Jurkat, Clone E6-1 (cell line): ENCODE data around the gene USP48.
A peak's percentile ranks its signal among the peaks of the same experiment; 100 is the strongest.

Source experiments
- DNase-seq: peaks from one replicate; pipeline ENCODE4 v3.0.0-alpha.2; 2011; ENCODE audit warnings: low read depth, low spot score
- H3K4me3 ChIP-seq: 2 replicates; pipeline ENCODE4 v1.5.1; 2011; ENCODE audit warnings: mild to moderate bottlenecking, low read length, control low read depth, moderate library complexity

The USP48 gene

DNA sequence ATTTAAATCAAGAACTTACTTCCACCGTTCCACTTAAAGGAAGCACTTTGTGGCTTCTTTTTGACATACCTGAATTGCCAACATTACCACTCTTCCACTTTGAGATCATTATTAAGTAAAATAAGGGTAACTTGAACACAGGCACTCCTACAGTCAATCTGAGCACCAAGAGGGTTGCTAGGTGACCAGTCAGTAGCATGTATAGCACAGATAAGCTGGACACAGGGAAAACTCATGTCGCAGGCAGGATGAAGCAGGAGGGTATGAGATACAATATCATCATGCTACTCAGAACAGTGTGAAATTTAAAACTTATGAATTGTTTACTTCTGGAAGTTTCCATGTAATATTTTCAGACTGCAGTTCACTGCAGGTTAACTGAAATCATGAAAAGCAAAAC is 66.8 kb downstream of the USP48 start:
- no peak overlapping the region for H3K4me3 ChIP-seq
- no peak for DNase-seq

DNA sequence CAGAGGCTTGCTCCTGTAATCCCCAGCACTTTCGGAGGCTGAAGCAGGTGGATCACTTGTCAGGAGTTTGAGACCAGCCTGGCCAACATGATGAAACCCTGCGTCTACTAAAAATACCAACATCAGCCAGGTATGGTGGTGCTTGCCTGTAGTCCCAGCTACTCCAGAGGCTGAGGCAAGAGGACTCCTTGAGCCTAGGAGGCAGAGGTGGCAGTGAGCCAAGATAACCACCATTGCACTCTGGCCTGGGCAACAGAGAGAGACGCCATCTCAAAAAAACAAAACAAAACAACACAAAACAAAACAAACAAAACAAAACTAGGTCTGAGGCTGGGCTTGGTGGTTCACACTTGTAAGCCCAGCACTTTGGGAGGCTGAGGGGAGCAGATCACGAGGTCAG is 75.1 kb downstream of the USP48 start:
- no peak for DNase-seq
- no peak overlapping the region for H3K4me3 ChIP-seq

DNA sequence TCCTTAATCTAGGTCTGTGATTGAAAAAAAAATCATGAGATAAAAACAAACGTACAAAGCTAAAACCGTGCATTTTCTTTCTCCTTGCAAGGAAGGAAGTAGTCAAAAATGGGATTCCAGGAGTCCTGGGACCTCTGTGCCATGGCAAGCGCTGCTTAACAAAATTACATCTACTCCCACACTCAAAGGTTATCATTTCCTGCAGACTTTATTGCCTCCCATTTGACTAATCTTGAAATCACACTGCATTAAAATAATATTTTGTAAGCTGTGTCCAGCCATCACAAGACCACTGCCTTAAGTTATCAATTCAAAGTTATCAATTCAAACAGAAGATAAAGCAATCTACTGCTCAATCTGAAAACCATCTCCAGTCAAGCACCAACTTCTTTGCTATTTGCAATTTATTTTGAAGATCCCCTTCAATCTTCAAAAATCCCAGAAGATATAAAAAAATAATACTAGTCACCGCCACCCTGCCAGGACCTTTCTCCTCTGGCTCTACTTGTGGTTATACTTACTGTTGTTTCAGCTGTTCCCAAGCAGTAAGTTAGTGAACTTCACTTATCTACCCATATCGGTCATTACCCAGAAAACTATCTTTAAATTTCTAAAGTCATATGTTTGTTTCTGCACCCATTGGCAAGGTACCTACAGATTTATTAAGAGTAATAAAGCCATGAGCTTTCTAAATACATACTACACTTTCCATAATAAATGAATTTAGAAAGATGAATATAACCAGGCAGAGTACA is 75.7 kb downstream of the USP48 start:
- H3K4me3 ChIP-seq = no peak overlapping the region
- DNase-seq = no peak

DNA sequence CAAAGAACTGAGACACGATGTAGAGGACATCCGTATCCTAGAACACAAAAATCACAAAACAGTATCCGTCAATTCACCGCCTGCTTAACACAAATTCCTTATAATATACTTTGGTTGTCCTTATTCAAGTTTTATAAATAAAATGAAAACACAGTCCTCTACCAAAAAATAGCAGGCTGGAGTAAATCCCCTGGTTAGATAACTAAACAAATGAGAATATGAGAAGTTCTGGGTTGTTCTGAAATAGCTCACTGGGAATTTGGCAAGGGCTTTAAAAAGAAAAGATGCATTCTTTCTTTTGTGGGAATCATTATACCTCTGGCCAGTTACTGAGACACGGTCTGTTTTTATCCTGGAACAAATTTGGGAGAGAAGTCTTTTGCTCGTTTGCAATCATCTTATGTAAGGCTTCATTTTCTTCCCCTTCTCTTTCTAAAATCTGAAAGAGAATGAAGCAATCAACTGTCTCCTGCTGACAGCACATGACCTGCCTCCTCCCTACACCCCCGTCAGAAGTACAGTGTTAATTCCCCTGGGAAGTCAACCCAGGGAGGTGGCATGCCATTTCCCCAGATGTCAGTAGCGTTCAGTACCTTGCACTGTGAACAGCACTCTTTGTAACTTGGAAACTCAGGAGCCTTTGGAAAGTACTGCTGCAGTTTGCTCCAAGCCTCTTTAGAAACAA is 76.7 kb downstream of the USP48 start:
- no peak for DNase-seq
- no peak overlapping the region for H3K4me3 ChIP-seq

DNA sequence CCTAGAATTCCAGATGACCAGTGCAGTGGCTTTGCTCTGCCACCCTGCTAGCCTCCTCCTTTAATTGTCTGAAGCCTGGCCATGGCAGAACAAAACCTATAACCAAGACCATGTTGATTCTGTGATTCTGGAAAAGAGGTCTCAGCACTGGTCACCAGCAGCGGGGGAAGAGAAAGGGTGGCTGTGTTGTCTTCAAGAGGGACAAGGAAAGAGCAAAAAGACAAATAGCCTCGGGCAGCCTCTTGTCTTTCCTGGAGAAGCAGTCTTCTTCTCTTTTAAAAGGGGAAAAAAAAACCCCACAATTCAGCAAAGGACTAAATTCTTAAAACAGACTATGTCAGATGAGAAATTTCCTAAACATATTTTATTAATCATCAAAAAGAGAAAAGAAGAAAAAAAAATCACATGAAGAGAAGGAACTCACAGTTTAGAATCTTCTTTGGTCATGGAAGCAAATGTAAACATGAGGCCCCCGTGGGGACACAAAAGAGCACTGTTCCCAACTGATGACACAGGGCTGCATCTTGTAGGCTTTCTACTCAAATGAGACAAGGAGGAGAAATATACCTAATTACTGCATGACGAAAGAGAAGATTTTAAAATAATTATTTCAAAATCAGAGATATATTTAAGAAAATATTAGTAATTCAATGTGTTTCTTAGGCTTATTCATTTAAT is 77.5 kb downstream of the USP48 start:
- H3K4me3 ChIP-seq = no peak overlapping the region
- DNase-seq = no peak

DNA sequence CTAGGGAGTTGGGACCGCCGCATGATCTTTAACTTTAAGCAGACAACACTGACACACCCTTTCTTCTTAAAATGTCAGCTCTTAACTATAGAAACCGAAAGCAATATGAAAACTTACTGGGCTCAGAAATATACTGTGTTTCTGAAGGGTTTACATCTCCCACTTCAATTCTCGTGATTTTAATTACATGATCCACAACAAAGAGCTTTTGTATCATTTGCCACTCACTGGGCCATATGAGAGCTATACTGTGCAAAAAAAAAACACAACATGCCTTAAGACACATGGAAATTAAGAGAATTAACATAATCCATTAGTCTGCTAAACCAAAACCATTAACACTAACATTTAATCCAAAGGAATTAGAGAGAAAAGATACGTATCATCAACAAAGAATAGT is 78.8 kb downstream of the USP48 start:
- no peak overlapping the region for H3K4me3 ChIP-seq
- no peak for DNase-seq

DNA sequence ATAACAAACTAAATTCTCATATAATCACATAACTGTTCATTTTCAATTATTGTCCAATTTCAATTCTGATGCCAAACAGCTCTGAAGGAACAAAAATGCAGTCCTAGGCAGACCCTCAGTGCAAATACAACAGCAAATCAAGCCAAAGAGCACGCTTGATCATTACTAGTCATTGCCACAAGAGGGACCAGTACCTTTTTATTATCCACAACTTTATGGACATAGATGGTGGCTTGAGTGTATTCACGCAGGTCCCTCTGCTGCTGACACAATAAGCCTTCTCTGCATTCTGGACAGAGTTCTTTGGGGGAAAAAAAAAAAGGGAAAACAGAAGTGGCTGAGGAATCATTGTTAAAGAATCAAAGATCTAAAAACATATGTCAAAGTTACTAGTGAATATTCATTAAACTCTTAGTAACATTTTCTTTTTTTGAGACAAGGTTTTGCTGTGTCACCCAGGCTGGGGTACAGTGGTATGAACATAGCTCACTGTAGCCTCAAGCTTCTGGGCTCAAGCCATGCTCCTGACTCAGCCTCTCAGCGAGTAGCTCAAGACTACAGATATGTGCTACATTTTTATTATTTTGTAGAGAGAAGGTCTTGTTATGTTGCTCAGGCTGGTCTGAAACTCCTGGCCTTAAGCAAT is 79.5 kb downstream of the USP48 start:
- DNase-seq = peak; percentile 32

DNA sequence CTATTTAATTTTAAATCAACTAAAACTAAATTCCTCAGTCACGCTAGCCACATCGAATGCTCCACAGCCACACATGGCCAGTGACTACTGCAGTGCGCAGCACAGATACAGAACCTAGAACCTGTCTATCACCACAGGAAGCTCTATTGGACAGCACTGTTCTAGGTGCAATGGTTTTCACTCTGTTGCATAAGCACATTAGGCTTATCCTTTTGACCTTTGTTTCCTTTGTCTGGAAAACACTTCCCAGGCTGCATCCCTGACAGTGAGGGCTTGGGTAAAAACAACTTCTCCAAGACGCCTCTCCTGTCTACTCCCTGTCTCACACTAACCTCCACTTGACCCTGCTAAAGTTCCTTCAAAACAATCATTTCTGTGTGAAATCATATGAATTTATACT is 80.2 kb downstream of the USP48 start:
- no peak overlapping the region for H3K4me3 ChIP-seq
- no peak for DNase-seq

More for the DNA sequence above, 79.5 kb downstream of the USP48 start:
- no peak overlapping the region for H3K4me3 ChIP-seq

DNA sequence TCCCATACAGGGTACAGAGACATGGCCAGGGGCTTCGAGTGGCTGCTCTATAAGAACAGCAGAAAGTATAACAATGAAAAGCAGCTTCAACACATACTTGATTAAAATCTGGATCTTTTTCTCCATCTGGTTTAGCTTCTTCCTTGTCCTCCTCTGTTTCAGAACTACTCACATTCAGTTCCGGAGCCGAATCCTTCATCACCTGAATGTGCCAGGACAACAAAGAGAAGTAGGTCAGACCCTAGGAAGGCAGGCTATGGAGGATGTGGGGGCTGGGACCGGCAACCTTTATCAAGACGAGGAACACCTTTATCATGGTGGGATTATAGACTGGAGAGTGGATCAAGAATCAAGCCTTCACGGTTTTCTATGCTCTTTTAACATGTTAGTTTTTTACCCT is 81.5 kb downstream of the USP48 start:
- no peak for DNase-seq
- H3K4me3 ChIP-seq = no peak overlapping the region

DNA sequence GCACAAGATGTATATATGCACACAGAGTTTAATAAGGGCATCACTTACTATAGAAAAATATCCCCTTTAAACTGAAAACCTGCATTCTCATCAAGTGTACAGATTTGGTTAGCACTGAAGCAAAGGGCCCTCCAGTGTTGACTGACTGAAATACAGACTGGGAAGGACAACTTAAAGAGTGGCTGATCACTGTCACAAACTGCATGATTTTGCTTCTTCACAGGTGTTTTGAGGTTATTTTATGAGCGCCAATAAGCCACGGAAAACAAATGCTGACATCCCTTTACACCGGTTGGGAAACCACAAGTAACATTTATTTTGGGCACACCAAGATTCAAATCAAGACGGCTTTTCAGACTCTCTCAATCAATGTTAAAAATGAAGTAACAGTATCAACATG is 82.9 kb downstream of the USP48 start:
- DNase-seq = peak; percentile 87
- H3K4me3 ChIP-seq = no peak overlapping the region

DNA sequence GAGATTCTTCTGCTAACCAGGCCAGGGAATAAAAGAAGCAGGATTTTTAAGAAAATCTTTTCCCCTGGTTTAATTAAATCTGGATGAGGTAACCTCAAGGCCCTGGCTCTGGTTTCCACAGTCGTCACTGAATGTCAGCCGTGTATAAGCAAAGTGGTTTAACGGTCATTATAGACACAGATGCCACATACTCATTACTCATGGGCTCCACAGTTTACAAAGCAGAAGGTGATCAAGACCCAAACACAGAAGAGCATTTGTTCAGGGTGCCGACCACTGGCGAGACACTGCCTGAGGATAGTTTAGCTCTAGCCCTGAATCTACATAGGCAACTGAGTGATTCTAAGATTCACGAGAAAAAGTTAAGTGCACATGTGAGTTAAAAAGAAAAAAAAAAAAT is 86.0 kb downstream of the USP48 start:
- DNase-seq = no peak
- H3K4me3 ChIP-seq = no peak overlapping the region

DNA sequence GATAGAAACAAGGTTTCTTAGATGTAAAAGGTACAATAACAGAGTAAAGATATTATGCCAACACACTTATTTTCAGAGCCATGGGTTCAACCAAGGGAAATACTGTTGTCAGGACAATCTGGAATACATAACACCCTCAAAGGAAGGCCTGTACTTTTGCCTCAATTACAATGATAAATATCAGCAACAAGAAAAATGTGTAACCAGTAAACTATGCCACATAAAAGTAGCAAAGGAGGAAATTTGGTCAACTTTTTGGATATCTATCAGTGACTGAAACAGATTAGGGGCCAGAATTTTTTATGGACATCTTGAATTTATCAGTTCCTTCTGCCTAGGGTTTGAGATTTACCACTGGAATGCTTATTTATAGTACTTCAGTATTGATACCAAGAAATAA is 89.2 kb downstream of the USP48 start:
- H3K4me3 ChIP-seq = no peak overlapping the region
- no peak for DNase-seq

DNA sequence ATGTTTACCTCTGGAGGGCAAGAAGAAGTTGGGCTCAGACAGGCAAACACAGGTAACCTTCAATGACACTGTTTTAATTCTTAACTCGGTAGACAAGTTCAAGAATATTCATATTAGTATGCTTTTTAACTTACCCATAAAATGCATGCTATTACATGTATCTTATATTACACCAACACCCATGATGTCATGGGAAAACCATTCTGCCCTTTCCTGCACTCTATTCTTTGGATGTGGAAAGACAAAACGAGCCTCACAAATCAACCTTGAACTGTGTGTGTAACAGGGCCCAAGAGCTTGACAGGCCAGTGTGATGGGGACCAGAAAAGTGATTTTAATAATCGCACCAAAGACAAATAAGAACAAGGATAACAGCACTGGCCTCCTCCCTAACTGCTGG is 91.2 kb downstream of the USP48 start:
- H3K4me3 ChIP-seq = no peak overlapping the region
- DNase-seq = no peak

DNA sequence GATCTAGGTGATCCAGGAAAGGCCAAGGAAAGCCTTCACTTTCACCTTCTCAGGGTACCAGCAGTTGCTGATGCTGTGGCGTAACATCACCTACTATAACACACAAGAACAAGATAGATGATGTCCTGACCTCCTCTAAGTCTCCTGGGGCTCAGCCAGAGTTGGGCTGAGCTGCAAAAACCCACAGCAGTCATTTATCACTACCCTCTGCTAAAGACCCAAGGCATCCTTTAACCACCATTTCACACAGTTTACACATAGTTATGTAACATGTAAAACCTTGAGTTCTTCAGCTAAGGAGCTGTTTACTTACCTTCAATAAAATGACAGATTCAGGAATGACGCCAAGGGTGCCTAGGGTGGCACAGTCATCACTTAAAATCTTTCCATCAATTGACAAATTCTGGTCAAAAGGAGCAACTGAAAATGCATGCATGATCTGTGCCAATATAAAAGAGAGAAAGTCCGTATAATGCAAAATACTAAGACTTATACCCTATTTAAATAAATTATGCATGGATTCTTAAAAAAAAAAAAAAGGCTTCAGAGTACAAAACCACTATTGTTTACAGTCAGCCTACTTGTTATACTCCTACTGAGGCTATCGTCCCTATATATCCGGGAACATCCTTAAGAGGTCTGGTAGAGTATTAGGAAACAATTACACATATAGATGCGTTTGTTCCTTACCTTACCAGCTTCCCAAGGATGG is 93.1 kb downstream of the USP48 start:
- no peak for DNase-seq

DNA sequence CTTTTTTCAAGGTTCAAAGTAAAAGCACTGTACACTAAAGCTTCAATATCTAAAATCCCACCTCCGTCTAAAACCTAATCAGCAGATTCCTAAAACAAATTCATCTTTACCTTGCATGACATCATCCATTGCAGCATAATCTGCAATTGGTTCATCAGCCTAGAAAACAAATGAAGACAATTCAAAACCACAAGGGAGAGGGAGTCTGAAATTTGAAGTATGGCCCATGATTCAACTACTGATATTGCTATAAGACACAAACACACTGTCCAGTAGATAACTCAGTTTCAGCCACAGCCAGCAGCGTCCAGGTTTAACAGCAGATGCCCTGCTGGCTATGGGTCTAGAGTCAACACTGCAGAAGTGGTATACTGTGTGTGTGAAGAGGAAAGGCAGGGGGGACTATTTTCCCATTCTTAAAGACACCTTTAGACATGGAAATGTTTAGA is 95.8 kb downstream of the USP48 start:
- DNase-seq = no peak
- no peak overlapping the region for H3K4me3 ChIP-seq

More for the DNA sequence above, 93.1 kb downstream of the USP48 start:
- H3K4me3 ChIP-seq = no peak overlapping the region

DNA sequence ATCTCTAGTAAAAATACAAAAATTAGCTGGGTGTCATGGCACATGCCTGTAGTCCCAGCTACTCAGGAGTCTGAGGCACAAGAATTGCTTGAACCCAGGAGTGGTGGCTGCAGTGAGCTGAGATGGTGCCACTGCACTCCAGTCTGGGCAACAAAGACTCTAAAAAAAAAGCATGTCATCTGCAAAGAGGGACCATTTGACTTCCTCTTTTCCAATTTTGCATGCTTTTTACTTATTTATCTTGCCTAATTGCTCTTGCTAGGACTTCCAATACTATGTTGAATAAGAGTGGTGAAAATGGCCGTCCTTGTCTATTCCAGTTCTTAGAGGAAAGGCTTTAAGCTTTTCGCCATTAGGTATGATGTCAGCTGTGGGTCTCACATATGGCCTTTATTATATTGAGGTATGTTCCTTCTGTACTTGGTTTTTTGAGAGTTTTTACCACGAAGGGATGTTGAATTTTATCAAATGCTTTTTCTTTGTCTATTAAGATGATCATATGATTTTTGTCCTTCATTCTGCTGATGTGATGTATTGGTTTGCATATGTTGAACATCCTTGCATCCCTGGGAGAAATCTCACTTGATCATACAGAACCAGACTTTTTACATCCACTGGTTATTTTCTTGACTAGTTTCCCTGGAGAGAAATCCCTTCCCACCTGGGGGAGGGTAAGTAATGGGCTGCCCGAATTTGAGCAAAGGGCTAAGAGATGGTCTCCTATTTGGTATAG is 96.8 kb downstream of the USP48 start:
- no peak for DNase-seq
- no peak overlapping the region for H3K4me3 ChIP-seq

DNA sequence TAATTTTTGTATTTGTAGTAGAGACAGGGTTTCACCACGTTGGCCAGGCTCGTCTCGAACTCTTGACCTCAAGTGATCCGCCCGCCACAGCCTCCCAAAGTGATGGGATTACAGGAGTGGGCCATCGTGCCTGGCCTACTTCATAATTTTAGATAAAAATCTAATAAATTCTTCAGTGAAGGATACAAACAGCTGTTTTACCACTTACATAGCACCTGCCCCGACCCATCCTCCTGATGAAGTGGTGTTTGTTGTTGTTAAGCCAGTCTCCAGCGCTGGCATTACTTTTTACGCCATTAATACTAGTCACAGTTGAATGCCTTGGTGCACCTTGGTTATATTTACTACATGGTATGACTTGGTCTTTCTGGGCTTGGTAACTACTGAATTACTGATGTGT is 101.5 kb downstream of the USP48 start:
- no peak overlapping the region for H3K4me3 ChIP-seq
- DNase-seq = no peak

DNA sequence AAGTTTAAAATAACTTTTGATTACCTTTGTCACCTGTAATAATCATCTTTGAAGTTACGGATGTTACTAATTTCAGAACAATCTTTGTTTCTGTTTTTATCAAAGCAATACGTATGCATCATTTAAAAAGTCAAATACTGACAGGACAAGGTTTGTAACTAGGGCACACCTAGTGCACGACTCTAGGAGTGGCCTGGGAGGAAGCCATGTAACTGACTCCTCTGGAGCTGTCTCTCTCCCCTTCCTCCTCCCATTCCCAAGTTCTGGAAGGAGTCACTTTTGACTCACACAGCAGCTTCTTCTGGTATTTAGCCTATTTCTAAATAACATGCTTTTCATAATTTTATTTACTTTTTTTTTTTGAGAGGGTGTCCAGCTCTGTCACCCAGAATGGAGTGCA is 102.0 kb downstream of the USP48 start:
- DNase-seq = no peak
- H3K4me3 ChIP-seq = no peak overlapping the region

DNA sequence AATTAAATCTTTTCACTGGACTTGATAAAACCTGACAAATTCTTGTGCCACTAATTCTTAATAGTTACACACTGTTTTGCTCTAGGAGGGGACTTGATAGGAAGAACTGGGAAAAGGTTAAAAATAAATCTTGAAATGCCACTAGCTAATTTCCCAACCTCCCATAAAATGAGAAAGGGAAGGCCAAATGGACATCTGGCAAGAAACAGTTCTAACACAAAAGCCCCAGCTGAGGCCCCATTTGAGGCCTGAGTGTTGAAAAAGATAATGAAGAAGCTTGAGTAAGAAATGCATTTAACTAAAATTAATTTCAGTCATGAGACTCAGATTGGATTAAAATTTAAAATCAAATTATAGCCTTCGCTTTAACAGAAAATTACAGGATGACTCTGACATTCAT is 102.6 kb downstream of the USP48 start:
- no peak for DNase-seq
- H3K4me3 ChIP-seq = no peak overlapping the region
